Measurements from ENCODE around the gene SUSD3. TPM values are rescaled to one million over a fixed set of nuclear protein-coding genes. Genes with fewer than 3 reads are reported as not detected.
A peak's percentile ranks its signal among the peaks of the same experiment; 100 is the strongest.

Gene SUSD3
- total RNA-seq, 4 donors from 2014 or later, result 2.8 to 6.4 (median 5.1) TPM

DNA sequence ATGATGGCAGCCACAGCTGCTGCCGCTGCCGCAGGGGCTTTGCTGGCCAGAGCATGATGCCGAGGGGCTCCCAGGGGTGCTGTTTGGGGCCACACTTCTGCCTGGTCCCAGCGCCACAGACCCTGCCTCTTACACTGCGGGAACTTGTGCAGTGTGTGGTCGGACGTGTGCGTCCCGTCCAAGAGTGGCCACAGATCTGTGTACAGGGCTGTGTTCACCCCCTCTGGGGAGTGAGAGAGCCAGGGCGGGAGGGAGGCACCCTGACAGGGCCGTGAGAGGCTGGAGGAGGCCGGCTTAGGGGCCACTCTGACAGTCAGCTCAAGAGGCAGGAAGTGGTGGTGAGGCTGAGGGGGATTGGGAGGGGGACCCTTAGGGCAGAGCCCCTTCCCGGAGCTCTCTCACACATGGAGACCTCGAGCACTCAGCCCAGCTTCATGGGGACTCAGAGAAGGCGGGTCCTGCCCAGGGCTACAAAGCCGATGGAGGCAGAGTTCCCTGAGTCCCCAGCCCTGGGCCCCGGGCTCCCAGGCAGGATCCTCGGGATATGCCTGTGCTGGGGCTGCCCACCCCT, 24.4 kb downstream of the SUSD3 start:
- TF ChIP-seq POLR2A (IDR thresholded peaks at IDR 0.05) (no peak), EP300 (IDR thresholded peaks at IDR 0.05) (no peak), POLR2AphosphoS5 (IDR thresholded peaks at IDR 0.05) (no peak), CTCF (IDR thresholded peaks at IDR 0.05) (no peak)
- H3K4me1 ChIP-seq, result no peaks in the 10 kb centered on the region
- no peak overlapping the region for H3K27ac ChIP-seq
- WGBS, result 71% methylated on average over 13 of the region's 18 CpGs
- H3K9me3 ChIP-seq, result no peaks in the 10 kb centered on the region
- peak; percentile 50 to 64 for DNase-seq (ENCODE audit: low spot score in 2 of 2)
- no peaks in the 10 kb centered on the region for H3K27me3 ChIP-seq
- no peak overlapping the region for H3K4me3 ChIP-seq
- H3K36me3 ChIP-seq, result no peaks in the 10 kb centered on the region

DNA sequence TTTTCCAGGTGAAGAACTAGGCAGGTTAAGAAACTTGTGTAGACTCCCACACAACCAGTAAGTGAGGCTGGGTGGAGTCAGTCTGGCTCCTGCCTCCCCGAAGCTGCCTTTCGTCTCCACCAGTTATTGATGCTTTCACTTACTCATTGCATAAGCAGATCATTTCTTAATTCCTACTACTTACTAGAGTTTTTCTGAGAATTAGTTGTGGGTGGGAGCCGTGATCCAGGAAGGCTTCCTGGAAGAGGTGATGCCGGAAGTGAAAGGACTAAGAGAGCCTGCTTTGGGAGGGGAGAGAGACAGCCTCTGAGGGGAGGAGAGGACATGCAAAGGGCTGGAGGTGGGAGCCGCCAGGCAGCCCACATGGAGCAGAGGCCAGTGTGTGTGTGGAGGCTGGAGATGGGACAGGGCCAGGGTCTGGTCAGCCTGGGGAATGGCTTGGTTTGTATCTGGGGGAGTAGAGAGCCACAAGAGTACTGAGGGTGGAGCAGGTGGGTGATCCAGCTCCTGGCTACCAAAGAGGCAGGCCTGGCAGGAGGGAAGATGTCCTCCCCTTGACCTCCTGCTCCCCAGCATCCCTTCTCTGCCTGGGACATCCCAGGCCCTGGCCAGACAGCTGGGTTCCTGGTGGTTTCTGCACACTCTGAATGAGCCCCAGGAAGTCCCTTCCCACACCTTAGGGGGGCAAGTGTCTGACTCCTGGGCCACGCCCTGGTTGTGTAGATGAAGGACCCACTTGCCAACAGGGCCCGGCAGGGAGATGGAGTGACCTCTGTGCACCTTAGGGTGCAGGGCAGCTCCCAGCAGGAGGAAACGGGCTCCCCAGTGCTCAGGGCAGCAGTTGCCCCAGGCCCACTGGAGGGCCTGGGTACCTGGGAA, 25.3 kb downstream of the SUSD3 start:
- whole genome bisulfite sequencing, result 77% methylated on average over 6 of the region's 8 CpGs
- no peak for TF ChIP-seq CTCF (IDR thresholded peaks at IDR 0.05)
- no peak for TF ChIP-seq POLR2A (IDR thresholded peaks at IDR 0.05)
- TF ChIP-seq EP300 (IDR thresholded peaks at IDR 0.05), result no peak
- TF ChIP-seq POLR2AphosphoS5 (IDR thresholded peaks at IDR 0.05), result no peak
- H3K4me3 ChIP-seq, result no peak overlapping the region
- no peaks in the 10 kb centered on the region for H3K9me3 ChIP-seq
- H3K27ac ChIP-seq, result no peak overlapping the region
- H3K4me1 ChIP-seq, result no peaks in the 10 kb centered on the region
- no peaks in the 10 kb centered on the region for H3K27me3 ChIP-seq
- no peaks in the 10 kb centered on the region for H3K36me3 ChIP-seq
- DNase-seq (ENCODE audit: low spot score in 2 of 2), result peak; percentile 40 to 48

- Histone ChIP-seq H3K27ac (no peak overlapping the region), H3K9me3 (no peaks in the 10 kb centered on the region), H3K4me1 (no peaks in the 10 kb centered on the region), H3K36me3 (no peaks in the 10 kb centered on the region), H3K4me3 (no peak overlapping the region), H3K27me3 (no peaks in the 10 kb centered on the region)
- WGBS, result 92% methylated on average over 2 of the region's 6 CpGs
- DNase-seq (ENCODE audit: low spot score in 2 of 2), result peak; percentile 46 to 58
- TF ChIP-seq EP300 (IDR thresholded peaks at IDR 0.05) (no peak), POLR2A (IDR thresholded peaks at IDR 0.05) (no peak), CTCF (IDR thresholded peaks at IDR 0.05) (no peak), POLR2AphosphoS5 (IDR thresholded peaks at IDR 0.05) (no peak)
These were observed 26.0 kb downstream of the SUSD3 start for GRCh38 chr9:93084471-93084881.

DNA sequence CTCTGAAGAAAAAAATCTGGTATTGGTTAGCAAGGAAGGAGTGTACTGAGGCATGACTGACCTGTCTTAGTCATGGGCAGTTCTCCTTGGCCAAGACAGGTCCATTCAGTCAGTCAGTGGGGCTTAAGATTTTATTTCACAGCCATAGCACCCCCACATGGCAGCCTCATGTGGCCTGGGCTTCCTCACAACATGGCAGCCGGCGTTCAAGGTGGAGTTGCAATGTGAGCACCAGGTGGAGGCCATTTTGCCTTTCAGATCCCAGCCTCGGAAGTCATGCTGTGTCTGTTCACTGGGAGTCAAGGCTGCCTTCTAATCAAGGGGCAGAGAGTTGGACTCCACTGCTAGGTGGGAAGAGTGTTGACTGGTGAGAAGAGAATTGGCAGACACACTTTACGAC, 27.2 kb downstream of the SUSD3 start:
- no peak for TF ChIP-seq POLR2A (IDR thresholded peaks at IDR 0.05)
- TF ChIP-seq CTCF (IDR thresholded peaks at IDR 0.05), result no peak
- peaks cover 1% of the 10 kb centered on the region for H3K9me3 ChIP-seq
- WGBS, result 87% methylated on average over 4 of the region's 4 CpGs
- H3K27me3 ChIP-seq, result no peaks in the 10 kb centered on the region
- DNase-seq (ENCODE audit: low spot score in 2 of 2), result peak in 1 of 2 donors; percentile 34
- H3K27ac ChIP-seq, result no peak overlapping the region
- no peaks in the 10 kb centered on the region for H3K36me3 ChIP-seq
- no peaks in the 10 kb centered on the region for H3K4me1 ChIP-seq
- no peak overlapping the region for H3K4me3 ChIP-seq

GRCh38 chr9:93086447-93087224, 28.1 kb downstream of the SUSD3 start:
- Histone ChIP-seq H3K9me3 (peaks cover 6% of the 10 kb centered on the region), H3K27me3 (no peaks in the 10 kb centered on the region), H3K27ac (no peak overlapping the region), H3K4me1 (no peaks in the 10 kb centered on the region), H3K4me3 (no peak overlapping the region), H3K36me3 (no peaks in the 10 kb centered on the region)
- WGBS, result 96% methylated on average over 8 of the region's 8 CpGs
- TF ChIP-seq POLR2AphosphoS5 (IDR thresholded peaks at IDR 0.05) (no peak), POLR2A (IDR thresholded peaks at IDR 0.05) (no peak), EP300 (IDR thresholded peaks at IDR 0.05) (no peak), CTCF (IDR thresholded peaks at IDR 0.05) (no peak)
- DNase-seq (ENCODE audit: low spot score in 2 of 2), result peak; percentile 16 to 18
